ENCODE results near the gene AGRN. TPM values are rescaled to one million over a fixed set of nuclear protein-coding genes. Genes with fewer than 3 reads are reported as not detected.

Gene AGRN
- total and polyA plus RNA-seq, 8 donors, result 40.5 to 166 (median 71.4) TPM

- ATAC-seq, result no peak
- no peak overlapping the region for H3K4me3 ChIP-seq
- no peak for FAIRE-seq
- TF ChIP-seq, protein P1, sequence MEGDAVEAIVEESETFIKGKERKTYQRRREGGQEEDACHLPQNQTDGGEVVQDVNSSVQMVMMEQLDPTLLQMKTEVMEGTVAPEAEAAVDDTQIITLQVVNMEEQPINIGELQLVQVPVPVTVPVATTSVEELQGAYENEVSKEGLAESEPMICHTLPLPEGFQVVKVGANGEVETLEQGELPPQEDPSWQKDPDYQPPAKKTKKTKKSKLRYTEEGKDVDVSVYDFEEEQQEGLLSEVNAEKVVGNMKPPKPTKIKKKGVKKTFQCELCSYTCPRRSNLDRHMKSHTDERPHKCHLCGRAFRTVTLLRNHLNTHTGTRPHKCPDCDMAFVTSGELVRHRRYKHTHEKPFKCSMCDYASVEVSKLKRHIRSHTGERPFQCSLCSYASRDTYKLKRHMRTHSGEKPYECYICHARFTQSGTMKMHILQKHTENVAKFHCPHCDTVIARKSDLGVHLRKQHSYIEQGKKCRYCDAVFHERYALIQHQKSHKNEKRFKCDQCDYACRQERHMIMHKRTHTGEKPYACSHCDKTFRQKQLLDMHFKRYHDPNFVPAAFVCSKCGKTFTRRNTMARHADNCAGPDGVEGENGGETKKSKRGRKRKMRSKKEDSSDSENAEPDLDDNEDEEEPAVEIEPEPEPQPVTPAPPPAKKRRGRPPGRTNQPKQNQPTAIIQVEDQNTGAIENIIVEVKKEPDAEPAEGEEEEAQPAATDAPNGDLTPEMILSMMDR (IDR thresholded peaks at IDR 0.05), result no peak
- no peaks in the 10 kb centered on the region for H3K36me3 ChIP-seq
- H3K27ac ChIP-seq, result no peak overlapping the region
- WGBS, 2 donors, result 73 to 82% methylated on average over 27 to 28 of the region's 28 CpGs
- DNase-seq, result peak in 1 of 6 donors; percentile 66
- H3K9me3 ChIP-seq, result no peaks in the 10 kb centered on the region
- intact Hi-C loops (cut with DNase I), result loop anchor here in 1 of 3 donors (5.0 kb wide), 1 partner anchor 71 kb away; no protein-coding TSS in a partner anchor
- H3K4me1 ChIP-seq, result no peaks in the 10 kb centered on the region
- H3K27me3 ChIP-seq, result peaks cover 0 to 17% (median 3%) of the 10 kb centered on the region in 4 donors
Measured at GRCh38 chr1:972726-973458, 47.0 kb upstream of the AGRN start.

GRCh38 chr1:973459-974292 is 46.2 kb upstream of the AGRN start:
- 59 to 76% methylated on average over 27 to 28 of the region's 28 CpGs for WGBS, 2 donors
- no peak for ATAC-seq
- peaks cover 0 to 17% (median 3%) of the 10 kb centered on the region in 4 donors for H3K27me3 ChIP-seq

DNA sequence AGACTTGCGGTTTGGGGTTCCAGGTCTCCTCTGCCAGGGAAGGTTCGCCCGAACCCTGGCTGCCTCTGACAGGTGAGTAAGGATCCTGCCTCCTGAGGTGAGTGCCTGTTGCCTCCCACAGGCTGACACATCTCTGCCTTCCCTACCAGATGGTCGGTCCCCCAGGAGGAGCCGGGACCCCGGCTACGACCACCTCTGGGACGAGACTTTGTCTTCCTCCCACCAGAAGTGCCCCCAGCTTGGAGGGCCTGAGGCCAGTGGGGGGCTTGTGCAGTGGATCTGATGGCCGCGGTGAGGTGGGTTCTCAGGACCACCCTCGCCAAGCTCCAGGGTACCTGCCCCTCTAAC is 45.7 kb upstream of the AGRN start:
- no peak overlapping the region for H3K4me3 ChIP-seq
- intact Hi-C loops (cut with DNase I), result loop anchor here in 1 of 3 donors (5.0 kb wide), 1 partner anchor 72 kb away; no protein-coding TSS in a partner anchor
- no peak for FAIRE-seq
- H3K27ac ChIP-seq, result no peak overlapping the region
- H3K27me3 ChIP-seq, result peaks cover 0 to 17% (median 3%) of the 10 kb centered on the region in 4 donors
- H3K9me3 ChIP-seq, result no peaks in the 10 kb centered on the region
- no peak for ATAC-seq
- no peaks in the 10 kb centered on the region for H3K36me3 ChIP-seq
- no peaks in the 10 kb centered on the region for H3K4me1 ChIP-seq
- peak in 1 of 6 donors; percentile 61 for DNase-seq
- 73 to 75% methylated on average over 10 to 11 of the region's 11 CpGs for WGBS, 2 donors
- TF ChIP-seq, protein P1 (IDR thresholded peaks at IDR 0.05), result no peak

More at GRCh38 chr1:973459-974292, 46.2 kb upstream of the AGRN start:
- Histone ChIP-seq H3K9me3 (no peaks in the 10 kb centered on the region), H3K36me3 (no peaks in the 10 kb centered on the region), H3K4me3 (no peak overlapping the region), H3K27ac (no peak overlapping the region), H3K4me1 (no peaks in the 10 kb centered on the region)
- DNase-seq (peak in 1 of 6 donors; percentile 75), FAIRE-seq (no peak)
- intact Hi-C loops (cut with DNase I), result loop anchor here in 1 of 3 donors (5.0 kb wide), 1 partner anchor 71 kb away; no protein-coding TSS in a partner anchor
- TF ChIP-seq, protein P1 (IDR thresholded peaks at IDR 0.05), result no peak

DNA sequence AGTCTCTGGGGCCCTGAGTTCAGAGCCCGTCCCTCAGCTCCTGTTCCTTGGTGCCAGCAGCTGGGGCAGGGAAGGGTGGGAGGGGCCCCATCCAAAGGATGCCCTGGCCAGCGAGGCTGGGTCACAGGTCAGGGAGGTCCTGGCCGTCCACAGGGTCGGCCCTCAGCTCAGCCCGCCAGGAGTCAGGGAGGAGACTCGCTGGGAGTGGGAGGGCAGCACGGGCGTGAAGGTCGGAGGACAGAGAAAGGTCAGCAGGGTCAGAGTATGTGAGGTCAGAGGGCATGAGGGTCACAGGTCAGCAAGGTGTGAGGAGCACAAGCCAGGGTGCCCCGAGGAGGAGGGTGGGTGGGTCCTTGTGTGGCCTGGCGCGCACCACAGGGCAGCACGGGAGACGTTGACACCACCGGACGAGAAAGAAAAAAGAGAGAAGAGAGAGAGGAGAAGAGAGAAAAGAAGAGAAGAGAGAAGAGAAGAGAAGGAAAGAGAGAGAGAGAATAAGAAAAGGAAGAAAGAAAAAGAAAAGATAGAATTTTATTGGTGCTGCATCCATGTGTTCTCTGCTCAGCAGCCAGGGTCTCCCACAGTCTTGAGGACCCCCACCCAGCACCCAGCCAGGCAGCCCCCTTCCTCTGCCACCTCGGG is 45.1 kb upstream of the AGRN start:
- Histone ChIP-seq H3K27ac (no peak overlapping the region), H3K27me3 (peaks cover 0 to 17% (median 3%) of the 10 kb centered on the region in 4 donors), H3K9me3 (no peaks in the 10 kb centered on the region), H3K4me3 (no peak overlapping the region), H3K36me3 (no peaks in the 10 kb centered on the region), H3K4me1 (no peaks in the 10 kb centered on the region)
- FAIRE-seq (no peak), DNase-seq (peak in 1 of 6 donors; percentile 71), ATAC-seq (no peak)
- 50 to 56% methylated on average over 17 of the region's 17 CpGs for WGBS, 2 donors
- TF ChIP-seq, protein P1 (IDR thresholded peaks at IDR 0.05), result no peak
- intact Hi-C loops (cut with DNase I), result loop anchor here in 1 of 3 donors (5.0 kb wide), 1 partner anchor 73 kb away; no protein-coding TSS in a partner anchor

All from pancreas (tissue), 10 donors.